NCI-H1092 treated with DMSO at 0.1 percent for 48 hours (cell line): ENCODE data around the gene SOCS1.
A peak's percentile ranks its signal among the peaks of the same experiment; 100 is the strongest.
"Not testable (repeated sequence)": the region's sequence is repeated elsewhere in the genome, so short reads cannot be mapped to it uniquely, and the experiment has no call there.

ENCODE experiments used
- DNase-seq: peaks from one replicate; lab custom pipeline; 2025; lab: John Stamatoyannopoulos, UW

SOCS1 gene, protein sequence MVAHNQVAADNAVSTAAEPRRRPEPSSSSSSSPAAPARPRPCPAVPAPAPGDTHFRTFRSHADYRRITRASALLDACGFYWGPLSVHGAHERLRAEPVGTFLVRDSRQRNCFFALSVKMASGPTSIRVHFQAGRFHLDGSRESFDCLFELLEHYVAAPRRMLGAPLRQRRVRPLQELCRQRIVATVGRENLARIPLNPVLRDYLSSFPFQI

GRCh38 chr16:11255737-11256660 lies at the start of gene SOCS1:
Gene SOCS1 (minus strand): TSS chr16:11256204. CDS start chr16:11255478, 726 bp downstream.
- peak; percentile 62 for DNase-seq

- DNase-seq = peak; percentile 33
These were observed 47.6 kb upstream of the SOCS1 start for GRCh38 chr16:11303405-11304138.

DNA sequence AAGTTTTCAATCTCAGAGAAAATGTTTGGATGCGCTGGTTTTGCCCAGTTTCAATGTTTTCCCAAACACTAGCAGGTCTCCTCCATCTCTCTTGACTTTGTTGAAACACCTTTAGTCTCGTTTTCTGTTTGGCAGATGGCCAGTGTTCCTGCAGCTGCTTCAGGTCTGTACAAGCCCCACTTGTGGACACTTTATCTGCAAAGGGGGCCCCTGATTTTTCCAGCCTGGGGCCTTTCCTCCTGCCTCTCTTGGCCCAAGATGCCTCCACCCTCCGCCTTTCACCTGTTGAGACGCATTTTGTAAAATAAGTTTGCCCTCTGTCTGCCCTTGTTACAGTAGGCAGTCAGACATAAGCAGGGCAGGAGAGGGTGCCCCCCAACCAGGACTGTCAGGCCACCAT lies 47.0 kb upstream of the SOCS1 start:
- DNase-seq = peak; percentile 56

- no peak for DNase-seq
These were observed 45.9 kb upstream of the SOCS1 start for GRCh38 chr16:11301645-11302501.

GRCh38 chr16:11300560-11300892 lies 44.5 kb upstream of the SOCS1 start:
- no peak for DNase-seq

GRCh38 chr16:11299865-11300559 lies 44.0 kb upstream of the SOCS1 start:
- DNase-seq = no peak

DNA sequence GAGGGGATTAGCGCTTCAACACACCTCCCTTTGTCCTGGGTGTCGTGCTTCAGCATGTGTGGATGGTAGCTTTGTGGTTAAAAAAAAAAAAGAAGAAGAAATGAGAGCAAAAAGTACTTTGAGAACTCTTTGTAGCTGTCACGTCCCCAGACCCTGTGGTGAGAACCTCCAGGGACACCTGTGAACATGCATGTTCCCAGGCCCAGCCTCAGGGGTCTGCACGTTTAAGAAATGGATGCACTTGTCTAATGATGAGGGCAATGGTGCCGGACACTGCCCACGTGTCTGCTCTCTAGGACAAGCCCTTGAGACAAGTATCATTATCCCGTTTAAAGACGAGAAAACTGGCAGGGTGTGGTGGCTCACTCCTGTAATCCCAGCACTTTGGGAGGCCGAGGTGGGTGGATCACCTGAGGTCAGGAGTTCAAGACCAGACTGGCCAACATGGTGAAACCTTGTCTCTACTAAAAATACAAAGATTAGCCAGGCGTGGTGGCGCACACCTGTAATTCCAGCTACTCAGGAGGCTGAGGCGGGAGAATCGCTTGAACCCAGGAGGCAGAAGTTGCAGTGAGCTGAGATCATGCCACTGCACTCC lies 43.0 kb upstream of the SOCS1 start:
- DNase-seq = not testable (repeated sequence)

DNA sequence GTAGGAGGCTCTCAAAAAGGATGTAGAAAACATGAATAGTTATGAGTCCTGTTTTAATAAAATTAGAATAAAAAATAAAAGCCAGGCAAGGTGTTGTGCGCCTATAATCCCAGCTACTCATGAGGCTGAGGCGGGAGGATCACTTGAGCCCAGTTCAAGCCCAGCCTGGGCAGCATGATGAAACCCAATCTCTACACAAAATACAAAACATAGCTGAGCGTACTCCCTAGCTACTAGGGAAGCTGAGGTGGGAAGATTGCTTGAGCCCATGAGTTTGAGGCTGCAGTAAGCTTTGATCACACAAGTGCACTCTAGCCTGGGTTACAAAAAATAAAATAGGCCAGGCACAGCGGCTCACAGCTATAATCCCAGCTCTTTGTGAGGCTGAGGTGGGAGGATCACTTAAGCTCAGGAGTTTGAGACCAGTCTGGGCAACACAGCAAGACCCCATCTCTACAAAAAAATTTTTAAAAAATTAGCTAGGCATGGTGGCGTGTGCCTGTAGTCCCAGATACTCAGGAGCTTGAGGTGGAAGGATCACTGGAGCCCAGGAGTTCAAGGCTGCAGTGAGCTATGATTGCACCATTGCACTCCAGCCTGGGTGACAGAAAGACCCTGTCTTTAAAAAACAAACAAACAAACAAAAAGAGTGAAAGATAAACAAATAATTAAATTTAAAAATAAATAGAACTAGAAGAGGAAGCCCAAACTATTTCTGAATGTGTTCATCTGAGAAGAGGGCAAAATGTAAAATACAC lies 42.3 kb upstream of the SOCS1 start:
- no peak for DNase-seq

- DNase-seq = peak; percentile 72
These were observed 41.6 kb upstream of the SOCS1 start for GRCh38 chr16:11297492-11298142.

- DNase-seq = no peak
These were observed 40.9 kb upstream of the SOCS1 start for GRCh38 chr16:11296706-11297491.

- DNase-seq = no peak
These were observed 40.3 kb upstream of the SOCS1 start for GRCh38 chr16:11296351-11296705.

DNA sequence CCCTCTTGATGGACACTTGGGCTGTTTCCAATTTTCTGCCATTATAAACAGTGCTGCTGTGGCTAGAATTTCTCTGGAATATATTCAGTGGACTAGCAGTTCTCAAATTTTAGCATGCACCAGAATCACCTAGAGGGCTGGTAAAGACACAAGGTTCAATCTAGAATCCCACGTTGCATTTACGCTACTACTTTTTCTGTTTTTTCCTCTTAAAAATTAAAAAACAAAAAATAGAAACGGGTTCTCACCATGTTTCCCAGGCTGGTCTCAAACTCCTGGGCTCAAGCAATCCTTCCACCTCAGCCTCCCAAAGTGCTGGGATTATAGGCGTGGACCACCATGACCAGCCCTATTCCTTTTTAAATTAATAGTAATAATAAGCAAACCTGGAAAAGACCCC lies 39.7 kb upstream of the SOCS1 start:
- DNase-seq = no peak

GRCh38 chr16:11292076-11292748 lies 36.2 kb upstream of the SOCS1 start:
- no peak for DNase-seq

- DNase-seq = no peak
These were observed 35.2 kb upstream of the SOCS1 start for GRCh38 chr16:11291091-11291703.

GRCh38 chr16:11290102-11290893 lies 34.3 kb upstream of the SOCS1 start:
- no peak for DNase-seq

DNA sequence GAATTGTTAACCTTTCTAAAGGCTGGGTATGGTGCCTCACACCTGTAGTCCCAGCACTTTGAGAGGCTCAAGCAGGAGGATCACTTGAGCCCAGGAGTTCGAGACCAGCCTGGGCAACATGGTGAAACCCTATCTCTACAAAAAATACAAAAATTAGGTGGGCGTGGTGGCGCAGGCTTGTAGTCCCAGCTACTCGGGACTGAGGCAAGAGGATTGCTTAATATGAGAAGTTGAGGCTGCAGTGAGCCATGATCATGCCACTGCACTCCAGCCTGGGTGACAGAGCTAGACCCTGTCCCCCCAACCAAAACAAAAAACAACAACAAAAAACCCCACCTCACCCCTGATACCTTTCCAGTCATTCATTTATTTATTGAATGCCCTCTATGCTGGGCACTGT lies 33.7 kb upstream of the SOCS1 start:
- not testable (repeated sequence) for DNase-seq

- no peak for DNase-seq
These were observed 33.2 kb upstream of the SOCS1 start for GRCh38 chr16:11289202-11289601.
